GM18511 (cell line): Measurements from ENCODE around the gene CDK5R1.
"Not testable (repeated sequence)": the region's sequence is repeated elsewhere in the genome, so short reads cannot be mapped to it uniquely, and the experiment has no call there.

ENCODE experiments used
- ATAC-seq: cut with Tn5 transposase; IDR thresholded peaks from one replicate; pipeline ENCODE4 v1.9.1; 2021; ENCODE audit warnings: mild to moderate bottlenecking, moderate library complexity; ENCODE audit not compliant: unreplicated experiment

CDK5R1 gene

DNA sequence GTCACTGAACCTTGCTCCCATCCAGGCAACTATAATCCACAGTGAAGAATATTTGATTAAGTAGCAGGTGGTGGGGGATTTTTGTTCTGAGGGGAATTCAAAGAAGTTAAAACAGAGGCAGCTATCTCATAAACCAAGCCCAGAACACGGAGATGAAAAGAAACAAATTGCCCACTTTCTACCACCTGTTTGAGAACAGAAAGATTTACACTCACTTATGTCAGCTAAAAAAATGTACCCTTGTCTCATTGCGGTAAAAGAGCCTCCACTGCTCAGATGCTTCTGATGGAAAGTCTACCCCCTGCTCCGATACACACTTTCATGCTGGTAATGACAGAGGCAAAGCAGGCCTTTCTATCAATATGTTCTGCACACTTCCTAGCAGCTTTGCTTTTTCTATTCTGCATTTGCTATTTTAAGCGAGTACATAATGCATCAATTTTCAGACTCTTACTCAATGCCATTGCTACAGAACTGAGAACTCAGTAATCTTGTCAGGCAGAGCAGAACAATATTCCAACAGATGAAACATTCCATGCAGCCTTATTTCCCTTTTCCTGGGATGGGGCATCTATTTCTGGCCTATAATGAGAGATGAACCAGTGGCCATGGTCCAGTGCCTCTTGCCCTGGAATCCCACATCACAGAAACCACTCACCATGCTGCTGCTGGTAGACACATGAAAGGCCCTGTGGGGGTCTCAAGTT lies 29.0 kb downstream of the CDK5R1 start:
- no peak for ATAC-seq

GRCh38 chr17:32516450-32516849 lies 29.7 kb downstream of the CDK5R1 start:
- ATAC-seq, result no peak

- peak; percentile 46 for ATAC-seq
Observed at GRCh38 chr17:32516940-32517701, 30.3 kb downstream of the CDK5R1 start.

- ATAC-seq, result no peak
Observed at GRCh38 chr17:32517982-32518381, 31.2 kb downstream of the CDK5R1 start.

DNA sequence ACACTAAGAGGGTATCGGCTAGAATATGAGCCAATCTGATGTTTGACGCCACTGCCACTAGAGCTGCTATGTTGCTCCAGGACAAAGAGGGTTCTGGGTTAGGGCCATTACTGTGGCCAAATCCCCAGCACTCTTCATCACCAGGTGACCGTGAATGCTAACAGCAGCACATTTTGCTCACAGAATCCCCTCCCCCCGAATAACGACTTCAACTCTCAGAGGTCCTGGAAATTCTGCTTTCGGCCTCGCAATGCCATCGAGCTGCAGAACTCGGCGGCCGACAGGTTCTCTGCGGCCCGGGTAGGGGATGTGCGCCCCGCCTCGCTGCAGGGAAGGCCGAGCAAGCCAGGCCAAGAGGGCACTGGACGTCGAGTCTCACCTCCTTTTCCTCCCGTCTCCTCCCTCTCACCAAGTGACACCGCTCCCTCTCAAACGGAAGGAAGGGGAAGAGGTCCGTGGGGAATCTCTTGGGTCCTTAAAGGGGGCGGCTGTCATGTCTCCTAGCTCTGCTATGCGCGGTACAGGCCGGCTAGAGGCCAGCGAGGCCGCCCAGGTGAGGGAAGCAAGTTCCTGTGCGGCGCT lies 31.9 kb downstream of the CDK5R1 start:
- no peak for ATAC-seq

- no peak for ATAC-seq
Observed at GRCh38 chr17:32519228-32520103, 32.7 kb downstream of the CDK5R1 start.

- no peak for ATAC-seq
Observed at GRCh38 chr17:32520104-32520701, 33.4 kb downstream of the CDK5R1 start.

DNA sequence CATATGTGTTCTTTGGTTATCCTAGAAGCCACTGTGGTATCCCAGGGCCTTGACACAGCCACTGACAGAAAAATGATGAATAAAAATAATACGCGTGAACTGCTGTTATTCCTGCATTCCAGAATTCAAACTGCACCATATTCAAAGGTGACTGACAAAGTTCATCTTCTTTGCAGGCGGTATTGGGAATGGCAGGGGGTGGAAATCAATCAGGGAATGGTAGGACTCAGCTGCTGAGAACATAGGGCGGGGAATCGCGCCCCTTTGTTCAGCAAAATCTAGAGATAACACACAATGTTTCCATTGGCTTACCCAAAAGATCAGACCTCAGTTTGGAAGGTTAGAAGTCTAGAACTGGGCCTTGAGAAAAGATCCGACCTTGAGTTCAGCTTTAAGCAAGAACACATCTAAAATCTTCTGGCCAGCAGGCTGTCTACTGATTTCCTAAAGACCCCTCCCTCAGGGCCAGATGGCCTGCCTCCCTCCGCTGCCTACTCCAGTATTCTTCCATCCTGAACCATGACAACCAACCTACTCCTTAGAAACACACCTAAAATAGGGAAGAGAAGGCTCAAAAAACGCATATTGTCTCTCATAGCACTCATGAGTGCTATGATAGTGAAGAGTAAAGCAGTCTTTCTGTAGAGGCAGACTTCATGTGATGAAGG lies 34.1 kb downstream of the CDK5R1 start:
- no peak for ATAC-seq

- peak; percentile 58 for ATAC-seq
Observed at GRCh38 chr17:32523017-32523680, 36.4 kb downstream of the CDK5R1 start.

DNA sequence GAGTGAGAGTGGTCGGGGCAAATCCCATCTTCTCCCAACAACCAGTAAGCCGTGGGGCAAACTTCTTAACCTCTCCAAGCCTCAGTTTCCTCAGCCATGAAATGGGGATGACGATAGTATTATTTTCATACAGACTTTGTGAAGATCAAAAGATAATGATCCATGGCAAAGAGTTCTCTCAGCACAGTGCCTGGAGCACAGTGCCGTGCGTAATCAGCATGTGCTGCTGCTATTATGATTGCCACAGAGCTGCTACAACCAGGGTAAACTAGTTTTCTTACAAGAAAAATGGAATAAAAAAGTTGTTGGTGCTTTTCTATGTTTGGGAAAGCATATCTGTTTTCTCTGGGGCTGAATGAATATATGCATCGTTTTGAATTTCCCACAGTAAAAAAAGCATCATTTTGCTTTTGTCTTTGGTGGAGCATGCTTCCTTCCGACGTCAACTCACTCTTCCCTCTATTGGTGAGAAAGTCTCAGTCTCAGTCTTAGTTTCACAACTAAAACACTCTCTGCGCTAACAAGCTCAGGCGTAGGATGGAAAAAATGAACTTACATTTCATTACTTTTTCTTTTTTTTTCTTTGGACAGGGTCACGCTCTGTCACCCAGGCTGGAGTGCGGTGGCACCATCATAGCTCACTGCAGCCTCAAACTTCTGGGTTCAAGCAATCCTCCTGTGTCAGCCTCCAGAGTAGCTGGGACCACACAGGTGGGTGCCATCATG lies 37.2 kb downstream of the CDK5R1 start:
- ATAC-seq, result peak; percentile 58

GRCh38 chr17:32524553-32524880 lies 37.7 kb downstream of the CDK5R1 start:
- not testable (repeated sequence) for ATAC-seq

- no peak for ATAC-seq
Observed at GRCh38 chr17:32525122-32525521, 38.3 kb downstream of the CDK5R1 start.

- ATAC-seq, result no peak
Observed at GRCh38 chr17:32527146-32527545, 40.4 kb downstream of the CDK5R1 start.

GRCh38 chr17:32528825-32529224 lies 42.0 kb downstream of the CDK5R1 start:
- ATAC-seq, result no peak

GRCh38 chr17:32529604-32530003 lies 42.8 kb downstream of the CDK5R1 start:
- ATAC-seq, result no peak

GRCh38 chr17:32533296-32533695 lies 46.5 kb downstream of the CDK5R1 start:
- no peak for ATAC-seq

- ATAC-seq, result no peak
Observed at GRCh38 chr17:32536736-32537643, 50.2 kb downstream of the CDK5R1 start.
